ENCODE results near the gene PEX13. TPM values are rescaled to one million over a fixed set of nuclear protein-coding genes. Genes with fewer than 3 reads are reported as not detected.

Gene PEX13, protein sequence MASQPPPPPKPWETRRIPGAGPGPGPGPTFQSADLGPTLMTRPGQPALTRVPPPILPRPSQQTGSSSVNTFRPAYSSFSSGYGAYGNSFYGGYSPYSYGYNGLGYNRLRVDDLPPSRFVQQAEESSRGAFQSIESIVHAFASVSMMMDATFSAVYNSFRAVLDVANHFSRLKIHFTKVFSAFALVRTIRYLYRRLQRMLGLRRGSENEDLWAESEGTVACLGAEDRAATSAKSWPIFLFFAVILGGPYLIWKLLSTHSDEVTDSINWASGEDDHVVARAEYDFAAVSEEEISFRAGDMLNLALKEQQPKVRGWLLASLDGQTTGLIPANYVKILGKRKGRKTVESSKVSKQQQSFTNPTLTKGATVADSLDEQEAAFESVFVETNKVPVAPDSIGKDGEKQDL
- polyA plus RNA-seq (2013, experiment 1 of 2) = 10.2 TPM
- polyA plus RNA-seq (2013, experiment 2 of 2) = 11.2 TPM

DNA sequence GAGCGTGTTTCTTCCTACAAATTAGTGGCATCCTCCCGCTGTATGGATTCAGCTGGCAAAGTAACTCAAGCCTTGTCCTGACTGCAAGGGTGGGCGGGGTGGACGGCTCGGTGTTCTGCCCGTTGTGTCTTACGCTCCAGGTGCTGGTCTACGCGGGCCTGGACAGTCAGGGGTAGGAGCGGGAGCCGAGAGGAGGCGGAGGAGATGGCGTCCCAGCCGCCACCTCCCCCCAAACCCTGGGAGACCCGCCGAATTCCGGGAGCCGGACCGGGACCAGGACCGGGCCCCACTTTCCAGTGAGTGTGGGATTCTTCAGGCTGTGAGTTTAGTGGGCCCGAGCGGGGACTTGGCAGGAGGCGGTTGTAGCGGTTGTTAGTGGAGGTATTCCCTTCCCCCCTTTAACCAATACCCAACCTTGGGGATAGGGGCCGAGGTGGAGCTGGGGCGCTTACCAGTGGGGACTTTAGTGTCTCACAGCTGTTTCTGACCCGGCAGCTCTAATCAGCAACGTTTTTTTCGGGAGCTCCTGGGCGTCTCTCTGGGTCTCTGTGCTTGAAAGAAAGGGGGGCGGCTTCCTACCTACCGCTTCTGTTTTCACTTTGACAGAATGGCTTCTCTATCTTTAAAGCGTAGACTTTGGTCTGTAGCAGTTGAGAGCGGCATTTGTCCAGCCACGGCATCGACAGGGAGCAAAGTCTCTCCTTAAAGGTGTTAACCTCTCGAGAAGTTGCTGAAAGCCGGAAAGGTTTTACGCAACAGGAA lies at the start of gene PEX13, which contains the start of gene PUS10:
TSS of gene PEX13 (plus strand) at position 165 of the 762 bp plus-strand sequence. CDS start at position 205, 40 bp downstream.
TSS of gene PUS10 (minus strand) at position 700 of the 762 bp plus-strand sequence. CDS start 6,365 bp downstream, outside the sequence.
- peaks cover 3% of the 10 kb centered on the region for H3K4me1 ChIP-seq (ENCODE audit: control insufficient read depth, insufficient read depth, low read depth, low read length)
- H3K4me2 ChIP-seq (ENCODE audit: low read length, poor library complexity, severe bottlenecking) = peak within 1 kb of the TSS; percentile 92
- peak within 1 kb of the TSS; percentile 26 for H2AK5ac ChIP-seq (ENCODE audit: low read length, severe bottlenecking)
- H3K9me3 ChIP-seq (ENCODE audit: control insufficient read depth, low read length) = peaks cover 4% of the 10 kb centered on the region
- peak within 1 kb of the TSS in 1 of 2 experiments; percentile 83 for H3K14ac ChIP-seq (ENCODE audit: low read length in 2 of 2)
- peak within 1 kb of the TSS; percentile 46 to 88 for H3K4ac ChIP-seq (ENCODE audit: low read depth in 1 of 2, low read length in 2 of 2)
- H3K9ac ChIP-seq (ENCODE audit: low read length) = peak within 1 kb of the TSS; percentile 96
- peak within 1 kb of the TSS; percentile 57 for H2BK15ac ChIP-seq (ENCODE audit: low read depth, poor library complexity, severe bottlenecking)
- H4K8ac ChIP-seq (ENCODE audit: low read length) = peak within 1 kb of the TSS; percentile 76
- H3K79me1 ChIP-seq (replicated peaks; ENCODE audit: low read length, poor library complexity, severe bottlenecking) = peaks cover 21% of the 10 kb centered on the region
- DNase-seq = peak; percentile 86
- H3K27me3 ChIP-seq (ENCODE audit: control insufficient read depth in 1 of 2, insufficient read depth in 1 of 2, low read length in 2 of 2) = no peaks in the 10 kb centered on the region
- peak within 1 kb of the TSS; percentile 96 for H2AFZ ChIP-seq (ENCODE audit: low read depth, low read length)
- WGBS = 0% methylated on average over 20 of the region's 39 CpGs
- H4K91ac ChIP-seq (ENCODE audit: low read length) = peak within 1 kb of the TSS; percentile 70
- H2BK12ac ChIP-seq (ENCODE audit: low read length in 2 of 2) = peak within 1 kb of the TSS in 1 of 2 experiments; percentile 99
- H3K4me3 ChIP-seq (ENCODE audit: insufficient read depth in 1 of 2, low read depth in 1 of 2, low read length in 2 of 2) = peak within 1 kb of the TSS; percentile 88 to 99
- peaks cover 9 to 14% of the 10 kb centered on the region in 2 experiments for H3K36me3 ChIP-seq (ENCODE audit: control insufficient read depth in 1 of 2, insufficient read depth in 2 of 2, low read depth in 1 of 2, low read length in 2 of 2)
- H3K18ac ChIP-seq (ENCODE audit: low read depth in 1 of 2, low read length in 2 of 2) = peak within 1 kb of the TSS; percentile 87 to 91
- H3K23ac ChIP-seq (ENCODE audit: low read length in 2 of 2) = peak within 1 kb of the TSS; percentile 47 to 72
- peak within 1 kb of the TSS; percentile 96 for H3K27ac ChIP-seq (ENCODE audit: low read length, poor library complexity, severe bottlenecking)
- peak within 1 kb of the TSS; percentile 84 for H2BK5ac ChIP-seq (ENCODE audit: low read depth, low read length, poor library complexity, severe bottlenecking)
- H2BK120ac ChIP-seq (ENCODE audit: low read depth, low read length) = peak within 1 kb of the TSS; percentile 11

DNA sequence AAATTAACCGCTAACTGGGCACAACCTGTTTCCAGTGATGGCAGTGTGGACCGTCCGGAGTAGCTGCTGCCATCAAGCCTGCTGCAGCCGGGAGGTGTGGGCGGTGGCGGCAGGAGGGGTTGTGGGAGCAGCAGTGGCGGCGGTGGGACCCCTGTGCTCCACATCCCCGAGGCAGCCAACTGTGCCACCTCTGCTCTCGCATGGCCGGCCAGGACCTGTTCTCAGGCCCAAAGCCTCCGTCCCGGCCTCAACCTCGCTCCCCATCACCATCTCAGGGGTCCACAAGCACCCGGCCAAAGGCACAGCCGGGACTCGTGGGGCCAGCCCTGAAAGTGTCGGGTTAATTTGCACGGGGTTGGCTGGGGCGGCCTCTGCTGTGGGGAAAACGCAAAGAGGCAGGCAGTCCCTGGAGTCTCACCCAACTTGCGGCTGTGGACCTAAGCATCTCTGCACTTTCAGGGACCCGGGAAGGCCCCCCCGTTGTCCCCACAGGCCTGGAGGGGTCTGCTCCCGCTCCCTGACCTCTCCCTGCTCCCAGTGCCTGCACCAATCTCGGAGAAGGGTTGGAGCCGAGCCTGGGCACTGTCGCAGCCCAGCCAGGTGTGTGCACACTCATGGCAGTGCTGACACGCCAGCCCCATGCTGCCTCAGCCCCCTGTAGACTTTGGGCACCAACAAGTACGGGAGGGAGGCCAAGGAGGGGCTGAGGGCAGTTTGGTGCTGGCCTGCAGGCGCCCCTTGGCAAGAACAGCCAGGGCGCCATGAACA lies 44.4 kb upstream of the PEX13 start:
- Histone ChIP-seq H4K8ac (ENCODE audit: low read length) (no peak overlapping the region), H3K36me3 (ENCODE audit: control insufficient read depth in 1 of 2, insufficient read depth in 2 of 2, low read depth in 1 of 2, low read length in 2 of 2) (no peaks in the 10 kb centered on the region), H2AK5ac (ENCODE audit: low read length, severe bottlenecking) (no peak overlapping the region), H2BK120ac (ENCODE audit: low read depth, low read length) (no peak overlapping the region), H2BK15ac (ENCODE audit: low read depth, poor library complexity, severe bottlenecking) (no peak overlapping the region), H4K91ac (ENCODE audit: low read length) (no peak overlapping the region), H3K79me1 (replicated peaks; ENCODE audit: low read length, poor library complexity, severe bottlenecking) (no peaks in the 10 kb centered on the region), H3K18ac (ENCODE audit: low read depth in 1 of 2, low read length in 2 of 2) (no peak overlapping the region), H3K4me3 (ENCODE audit: insufficient read depth in 1 of 2, low read depth in 1 of 2, low read length in 2 of 2) (no peak overlapping the region), H2BK5ac (ENCODE audit: low read depth, low read length, poor library complexity, severe bottlenecking) (no peak overlapping the region), H3K27ac (ENCODE audit: low read length, poor library complexity, severe bottlenecking) (no peak overlapping the region), H2BK12ac (ENCODE audit: low read length in 2 of 2) (no peak overlapping the region), H3K9me3 (ENCODE audit: control insufficient read depth, low read length) (no peaks in the 10 kb centered on the region), H2AFZ (ENCODE audit: low read depth, low read length) (no peak overlapping the region), H3K14ac (ENCODE audit: low read length in 2 of 2) (peak overlapping the region in 1 of 2 experiments; percentile 4), H3K4me1 (ENCODE audit: control insufficient read depth, insufficient read depth, low read depth, low read length) (no peaks in the 10 kb centered on the region), H3K27me3 (ENCODE audit: control insufficient read depth in 1 of 2, insufficient read depth in 1 of 2, low read length in 2 of 2) (no peaks in the 10 kb centered on the region), H3K4ac (ENCODE audit: low read depth in 1 of 2, low read length in 2 of 2) (no peak overlapping the region), H3K4me2 (ENCODE audit: low read length, poor library complexity, severe bottlenecking) (no peak overlapping the region), H3K9ac (ENCODE audit: low read length) (no peak overlapping the region), H3K23ac (ENCODE audit: low read length in 2 of 2) (no peak overlapping the region)
- no peak for DNase-seq
- WGBS = 94% methylated on average over 32 of the region's 32 CpGs

DNA sequence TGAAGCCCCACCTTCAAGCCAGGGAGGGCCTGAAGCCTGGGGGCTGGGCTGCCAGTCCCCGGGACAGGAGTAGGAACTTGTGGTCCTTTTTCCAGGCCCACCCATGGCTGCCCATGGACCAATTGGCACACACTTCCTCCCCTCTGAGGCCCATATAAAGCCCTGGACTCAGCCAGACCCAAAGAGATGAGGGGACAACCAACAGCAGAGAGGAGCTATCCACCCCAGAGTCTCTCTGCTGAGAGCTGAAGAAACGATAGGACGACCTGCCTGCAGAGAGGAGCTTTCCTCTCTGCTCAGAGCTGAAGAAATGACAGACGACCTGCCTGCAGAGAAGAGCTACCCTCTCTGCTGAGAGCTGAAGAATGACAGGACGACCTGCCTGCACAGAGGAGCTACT lies 43.8 kb upstream of the PEX13 start:
- no peak overlapping the region for H3K23ac ChIP-seq (ENCODE audit: low read length in 2 of 2)
- H4K91ac ChIP-seq (ENCODE audit: low read length) = no peak overlapping the region
- no peak overlapping the region for H2AFZ ChIP-seq (ENCODE audit: low read depth, low read length)
- H3K4me3 ChIP-seq (ENCODE audit: insufficient read depth in 1 of 2, low read depth in 1 of 2, low read length in 2 of 2) = no peak overlapping the region
- H3K4ac ChIP-seq (ENCODE audit: low read depth in 1 of 2, low read length in 2 of 2) = no peak overlapping the region
- no peak overlapping the region for H4K8ac ChIP-seq (ENCODE audit: low read length)
- H2BK15ac ChIP-seq (ENCODE audit: low read depth, poor library complexity, severe bottlenecking) = no peak overlapping the region
- no peak overlapping the region for H2AK5ac ChIP-seq (ENCODE audit: low read length, severe bottlenecking)
- no peak overlapping the region for H2BK120ac ChIP-seq (ENCODE audit: low read depth, low read length)
- no peaks in the 10 kb centered on the region for H3K79me1 ChIP-seq (replicated peaks; ENCODE audit: low read length, poor library complexity, severe bottlenecking)
- H3K4me1 ChIP-seq (ENCODE audit: control insufficient read depth, insufficient read depth, low read depth, low read length) = no peaks in the 10 kb centered on the region
- H3K4me2 ChIP-seq (ENCODE audit: low read length, poor library complexity, severe bottlenecking) = no peak overlapping the region
- no peak overlapping the region for H3K9ac ChIP-seq (ENCODE audit: low read length)
- no peak for DNase-seq
- no peaks in the 10 kb centered on the region for H3K36me3 ChIP-seq (ENCODE audit: control insufficient read depth in 1 of 2, insufficient read depth in 2 of 2, low read depth in 1 of 2, low read length in 2 of 2)
- no peak overlapping the region for H3K18ac ChIP-seq (ENCODE audit: low read depth in 1 of 2, low read length in 2 of 2)
- no peak overlapping the region for H3K27ac ChIP-seq (ENCODE audit: low read length, poor library complexity, severe bottlenecking)
- no peak overlapping the region for H2BK12ac ChIP-seq (ENCODE audit: low read length in 2 of 2)
- WGBS = 55% methylated on average over 5 of the region's 5 CpGs
- no peaks in the 10 kb centered on the region for H3K27me3 ChIP-seq (ENCODE audit: control insufficient read depth in 1 of 2, insufficient read depth in 1 of 2, low read length in 2 of 2)
- H3K9me3 ChIP-seq (ENCODE audit: control insufficient read depth, low read length) = no peaks in the 10 kb centered on the region
- no peak overlapping the region for H3K14ac ChIP-seq (ENCODE audit: low read length in 2 of 2)
- H2BK5ac ChIP-seq (ENCODE audit: low read depth, low read length, poor library complexity, severe bottlenecking) = no peak overlapping the region
